Thoracic aorta (tissue), 2 donors: Measurements from ENCODE around the gene ERGIC1. TPM values are rescaled to one million over a fixed set of nuclear protein-coding genes. Genes with fewer than 3 reads are reported as not detected.

Experiments
- ATAC-seq: fragments of 150-250 bp; one replicate; pipeline ENCODE4 v1.8.0; 2017; ENCODE audit warnings: low read depth; ENCODE audit not compliant: insufficient number of reproducible peaks, low FRiP score
- DNase-seq: peaks from one replicate; pipeline ENCODE4 v3.0.0-alpha.2; 2020; ENCODE audit warnings: low spot score
- H3K27ac ChIP-seq, 2 donors: fragments of 200-600 bp; sonication (generic); 1 replicate in 1 of 2; 2 replicates in 1 of 2; pipeline ENCODE4 v1.5.1; 2016; ENCODE audit warnings: mild to moderate bottlenecking in 2 of 2, moderate library complexity in 2 of 2
- H3K27me3 ChIP-seq: fragments of 200-600 bp; sonication (generic); replicated peaks from 2 replicates; pipeline ENCODE4 v1.6.0; 2016; ENCODE audit warnings: mild to moderate bottlenecking; ENCODE audit not compliant: insufficient read depth
- H3K36me3 ChIP-seq: fragments of 200-600 bp; sonication (generic); one replicate; pipeline ENCODE4 v1.5.1; 2016
- H3K4me1 ChIP-seq, 2 donors: fragments of 200-600 bp; sonication (generic); 1 replicate in 1 of 2; 2 replicates in 1 of 2; pipeline versions ENCODE4 v1.5.1 to v1.6.0; 2016; ENCODE audit warnings: low read depth in 2 of 2, mild to moderate bottlenecking in 1 of 2; ENCODE audit not compliant: control insufficient read depth in 1 of 2
- H3K4me3 ChIP-seq: fragments of 200-600 bp; sonication (generic); 2 replicates; pipeline ENCODE4 v1.5.1; 2016; ENCODE audit warnings: mild to moderate bottlenecking
- H3K9me3 ChIP-seq: fragments of 200-600 bp; sonication (generic); 2 replicates; pipeline ENCODE4 v1.5.1; 2016
- CTCF ChIP-seq: fragments of 200-600 bp; sonication (generic); IDR thresholded peaks from one replicate; pipeline ENCODE4 v1.5.1; 2019; ENCODE audit warnings: antibody characterized with exemption
- total RNA-seq, 2 donors: library from RNA; depleted of rRNA; stranded (reverse); fragments of >200 nt; gene quantifications; one replicate each; pipeline versions ENCODE4 v1.1.0 to v1.2.3, GENCODE V29; 2016

Gene ERGIC1
- total RNA-seq, 2 donors from 2014 or later = 141 to 230 TPM

- no peak for TF ChIP-seq CTCF
- Histone ChIP-seq H3K27me3 (no peaks in the 10 kb centered on the region), H3K4me3 (no peak overlapping the region), H3K4me1 (peaks cover 5 to 9% of the 10 kb centered on the region in 2 donors), H3K9me3 (no peaks in the 10 kb centered on the region), H3K36me3 (peaks cover 19% of the 10 kb centered on the region), H3K27ac (no peak overlapping the region)
- ATAC-seq (no peak), DNase-seq (no peak)
These were observed 160.4 kb downstream of the ERGIC1 start for GRCh38 chr5:172994405-172994804.

GRCh38 chr5:172999372-172999973 is 165.4 kb downstream of the ERGIC1 start:
- Histone ChIP-seq H3K36me3 (peaks cover 12% of the 10 kb centered on the region), H3K9me3 (no peaks in the 10 kb centered on the region), H3K4me1 (peaks cover 26 to 45% of the 10 kb centered on the region in 2 donors), H3K4me3 (no peak overlapping the region), H3K27me3 (no peaks in the 10 kb centered on the region), H3K27ac (peak overlapping the region; percentile 9 to 23)
- DNase-seq (no peak), ATAC-seq (no peak)
- no peak for TF ChIP-seq CTCF

GRCh38 chr5:172999974-173000373 is 165.9 kb downstream of the ERGIC1 start:
- ATAC-seq (no peak), DNase-seq (no peak)
- no peaks in the 10 kb centered on the region for H3K27me3 ChIP-seq
- peak overlapping the region; percentile 9 to 23 for H3K27ac ChIP-seq
- H3K9me3 ChIP-seq = no peaks in the 10 kb centered on the region
- H3K4me3 ChIP-seq = no peak overlapping the region
- peaks cover 9% of the 10 kb centered on the region for H3K36me3 ChIP-seq
- H3K4me1 ChIP-seq = peaks cover 26 to 45% of the 10 kb centered on the region in 2 donors
- no peak for TF ChIP-seq CTCF

GRCh38 chr5:173001229-173001841 is 167.3 kb downstream of the ERGIC1 start:
- H3K9me3 ChIP-seq = no peaks in the 10 kb centered on the region
- no peak for DNase-seq
- no peaks in the 10 kb centered on the region for H3K36me3 ChIP-seq
- peaks cover 26 to 45% of the 10 kb centered on the region in 2 donors for H3K4me1 ChIP-seq
- no peak for ATAC-seq
- no peak overlapping the region for H3K4me3 ChIP-seq
- TF ChIP-seq CTCF = no peak
- H3K27ac ChIP-seq = no peak overlapping the region
- H3K27me3 ChIP-seq = no peaks in the 10 kb centered on the region

Other genes starting within 250 kb of the ERGIC1 start
- gene NEURL1B, start 193.0 kb upstream of the ERGIC1 start, total RNA-seq = 10 to 100 TPM; 17.3 to 17.6 TPM
- gene DUSP1, start 63.1 kb upstream of the ERGIC1 start, total RNA-seq = 1,000 to 10,000 TPM in 1 of 2 donors, 100 to 1,000 TPM in 1; 813 to 3,699 TPM
- 1 to 10 TPM; 7.2 to 9.9 TPM for gene RPL26L1, start 125.2 kb downstream of the ERGIC1 start, total RNA-seq
- gene ATP6V0E1, start 149.5 kb downstream of the ERGIC1 start, total RNA-seq = 100 to 1,000 TPM; 117 to 123 TPM
- gene CREBRF, start 222.1 kb downstream of the ERGIC1 start, total RNA-seq = 10 to 100 TPM; 39.3 to 43.5 TPM